H1 (cell line): ENCODE data around the gene NLRP10. TPM values are rescaled to one million over a fixed set of nuclear protein-coding genes. Genes with fewer than 3 reads are reported as not detected.

Source experiments
- CTCF ChIA-PET: fragments of 300-600 bp; sonication (Branson Sonifier 250); formaldehyde crosslinking; loops from one replicate; lab custom pipeline; 2021; ENCODE audit not compliant: partially characterized antibody; lab: Charles Lee
- POLR2A ChIA-PET: fragments of 300-600 bp; sonication (Branson Sonifier 250); formaldehyde crosslinking; loops from one replicate; lab custom pipeline; 2021; ENCODE audit warnings: inconsistent platforms; ENCODE audit not compliant: partially characterized antibody; lab: Charles Lee
- DNase-seq, 2 experiments: peaks; one replicate each; pipeline versions ENCODE4 v3.0.0 to v3.0.0-alpha.2; 2010 to 2022; ENCODE audit warnings: low spot score in 2 of 2, low read depth in 1 of 2, mixed read lengths in 1 of 2
- FAIRE-seq: peaks from 2 replicates; lab custom pipeline; 2011; peaks lifted over from hg19 to GRCh38; lab: Jason Lieb, UNC
- H2AFZ ChIP-seq: 2 replicates; pipeline ENCODE4 v1.8.1; 2012; ENCODE audit warnings: low read length, inconsistent platforms
- H2AK5ac ChIP-seq: 2 replicates; pipeline ENCODE4 v1.6.1; 2013; ENCODE audit warnings: low read depth, low read length
- H2BK120ac ChIP-seq: replicated peaks from 2 replicates; pipeline ENCODE3; 2013; ENCODE audit warnings: low read depth, low read length, inconsistent platforms
- H2BK12ac ChIP-seq: 2 replicates; pipeline ENCODE4 v1.6.1; 2013; ENCODE audit warnings: low read depth, low read length
- H2BK15ac ChIP-seq: 2 replicates; pipeline ENCODE4 v1.6.1; 2013; ENCODE audit warnings: low read length
- H2BK20ac ChIP-seq: 2 replicates; pipeline ENCODE4 v1.6.1; 2013; ENCODE audit warnings: low read length
- H2BK5ac ChIP-seq: 2 replicates; pipeline ENCODE4 v1.6.1; 2013; ENCODE audit warnings: low read depth, low read length
- H3K14ac ChIP-seq: 2 replicates; pipeline ENCODE4 v1.6.1; 2013; ENCODE audit warnings: inconsistent platforms; ENCODE audit not compliant: insufficient read length
- H3K18ac ChIP-seq: 2 replicates; pipeline ENCODE4 v1.6.1; 2013; ENCODE audit warnings: low read length; ENCODE audit errors: extremely low read depth
- H3K23ac ChIP-seq: 2 replicates; pipeline ENCODE4 v1.6.1; 2013; ENCODE audit warnings: inconsistent platforms; ENCODE audit not compliant: insufficient read length
- H3K23me2 ChIP-seq: 2 replicates; pipeline ENCODE4 v1.6.1; 2013; ENCODE audit warnings: low read depth, low read length
- H3K27ac ChIP-seq: 2 replicates; pipeline ENCODE4 v1.6.1; 2011; ENCODE audit warnings: low read depth, low read length, inconsistent platforms
- H3K27me3 ChIP-seq, 4 experiments: replicated peaks in 1 of 4; 1 replicate in 1 of 4; 2 replicates in 3 of 4; pipeline versions ENCODE4 v1.6.1 to v1.8.1; 2011 to 2013; ENCODE audit warnings: low read length in 3 of 4, mild to moderate bottlenecking in 3 of 4, inconsistent platforms in 2 of 4, mixed read lengths in 2 of 4, moderate library complexity in 1 of 4; ENCODE audit not compliant: control insufficient read depth in 3 of 4, insufficient read depth in 3 of 4; ENCODE audit errors: extremely low read depth in 1 of 4
- H3K36me3 ChIP-seq, 4 experiments: 2 replicates each; pipeline versions ENCODE4 v1.6.1 to v1.8.1; 2011 to 2013; ENCODE audit warnings: mild to moderate bottlenecking in 4 of 4, low read length in 3 of 4, moderate library complexity in 2 of 4, control low read depth in 1 of 4, inconsistent platforms in 1 of 4; ENCODE audit not compliant: insufficient read depth in 4 of 4, control insufficient read depth in 2 of 4
- H3K4ac ChIP-seq: replicated peaks from 2 replicates; pipeline ENCODE3; 2013; ENCODE audit warnings: low read length, low read depth, mixed read lengths, inconsistent platforms; ENCODE audit not compliant: insufficient read length
- H3K4me1 ChIP-seq, 4 experiments: replicated peaks in 1 of 4; 1 replicate in 1 of 4; 2 replicates in 3 of 4; pipeline versions ENCODE4 v1.6.1 to v1.8.1; 2011 to 2013; ENCODE audit warnings: low read length in 3 of 4, inconsistent platforms in 2 of 4, mixed read lengths in 1 of 4; ENCODE audit not compliant: insufficient read depth in 4 of 4, control insufficient read depth in 3 of 4
- H3K4me2 ChIP-seq, 2 experiments: 2 replicates each; pipeline versions ENCODE4 v1.6.1 to v1.8.1; 2011 to 2013; ENCODE audit warnings: low read depth in 2 of 2, low read length in 2 of 2, control low read depth in 1 of 2, inconsistent platforms in 1 of 2, mild to moderate bottlenecking in 1 of 2; ENCODE audit not compliant: insufficient read depth in 1 of 2
- H3K4me3 ChIP-seq, 4 experiments: fragments of 200-600, 300-600 bp in 1 of 4; sonication (generic), shearing (Covaris generic), sonication (Bioruptor Twin) in 1 of 4; 2 replicates each; pipeline versions ENCODE4 v1.5.1 to v1.8.1; 2011 to 2016; ENCODE audit warnings: low read length in 4 of 4, low read depth in 3 of 4, control low read depth in 2 of 4, inconsistent platforms in 2 of 4, mild to moderate bottlenecking in 2 of 4, mixed read lengths in 1 of 4, moderate library complexity in 1 of 4; ENCODE audit not compliant: insufficient read depth in 2 of 4; ENCODE audit errors: extremely low read depth in 1 of 4
- H3K56ac ChIP-seq: replicated peaks from 2 replicates; pipeline ENCODE3; 2013; ENCODE audit warnings: low read depth, mild to moderate bottlenecking, mixed read lengths, low read length, inconsistent platforms; ENCODE audit not compliant: insufficient read length
- H3K79me1 ChIP-seq: 2 replicates; pipeline ENCODE4 v1.6.1; 2013; ENCODE audit warnings: low read depth, low read length, control low read depth
- H3K79me2 ChIP-seq, 2 experiments: 2 replicates each; pipeline versions ENCODE4 v1.6.1 to v1.8.1; 2012 to 2013; ENCODE audit warnings: low read length in 2 of 2, mild to moderate bottlenecking in 2 of 2, inconsistent platforms in 1 of 2; ENCODE audit not compliant: insufficient read depth in 2 of 2, control insufficient read depth in 1 of 2
- H3K9ac ChIP-seq, 4 experiments: replicated peaks in 1 of 4; 1 replicate in 1 of 4; 2 replicates in 3 of 4; pipeline versions ENCODE4 v1.6.1 to v1.8.1; 2011 to 2013; ENCODE audit warnings: low read depth in 3 of 4, low read length in 3 of 4, control low read depth in 2 of 4, mild to moderate bottlenecking in 2 of 4, moderate library complexity in 2 of 4, inconsistent platforms in 1 of 4; ENCODE audit errors: extremely low read depth in 1 of 4
- H3K9me3 ChIP-seq, 2 experiments: 2 replicates each; pipeline versions ENCODE4 v1.6.1 to v1.8.1; 2012 to 2013; ENCODE audit warnings: mild to moderate bottlenecking in 2 of 2, moderate library complexity in 2 of 2, control low read depth in 1 of 2, inconsistent platforms in 1 of 2, low read depth in 1 of 2, low read length in 1 of 2, mixed read lengths in 1 of 2; ENCODE audit not compliant: insufficient read depth in 2 of 2
- H4K20me1 ChIP-seq, 2 experiments: replicated peaks in 1 of 2; 2 replicates each; pipeline versions ENCODE3 to v1.8.1; 2011 to 2013; ENCODE audit warnings: inconsistent platforms in 2 of 2, low read length in 2 of 2, mild to moderate bottlenecking in 1 of 2; ENCODE audit not compliant: insufficient read depth in 2 of 2, control insufficient read depth in 1 of 2
- H4K5ac ChIP-seq: 2 replicates; pipeline ENCODE4 v1.6.1; 2013; ENCODE audit warnings: low read length, low read depth, mixed read lengths, inconsistent platforms; ENCODE audit not compliant: insufficient read length
- H4K8ac ChIP-seq: 2 replicates; pipeline ENCODE4 v1.8.0; 2013; ENCODE audit warnings: mild to moderate bottlenecking, moderate library complexity, low read length, inconsistent platforms; ENCODE audit not compliant: insufficient read depth; ENCODE audit errors: extremely low read depth
- H4K91ac ChIP-seq: replicated peaks from 2 replicates; pipeline ENCODE3; 2013; ENCODE audit warnings: low read length, mixed read lengths, inconsistent platforms; ENCODE audit not compliant: insufficient read length
- EP300 ChIP-seq, 2 experiments: IDR thresholded peaks; 1 replicate in 1 of 2; 2 replicates in 1 of 2; pipeline ENCODE4 v1.6.1; 2011 to 2012; ENCODE audit warnings: low read depth in 2 of 2, low read length in 2 of 2, mild to moderate bottlenecking in 2 of 2, borderline replicate concordance in 1 of 2, inconsistent platforms in 1 of 2, moderate library complexity in 1 of 2
- JUND ChIP-seq: IDR thresholded peaks from 2 replicates; pipeline ENCODE4 v1.6.1; 2011; ENCODE audit warnings: mild to moderate bottlenecking, improper control_type of control experiment, low read length
- RBBP5 ChIP-seq: IDR thresholded peaks from 2 replicates; pipeline ENCODE4 v1.7.1; 2012; ENCODE audit warnings: low read depth, mild to moderate bottlenecking, inconsistent platforms, low read length, moderate library complexity, borderline replicate concordance
- SIN3A ChIP-seq, 2 experiments: IDR thresholded peaks in 1 of 2; conservative IDR thresholded peaks in 1 of 2; 2 replicates each; pipeline ENCODE4 v1.6.1; 2011 to 2012; ENCODE audit warnings: low read length in 2 of 2, improper control_type of control experiment in 1 of 2, low read depth in 1 of 2, mild to moderate bottlenecking in 1 of 2
- SP2 ChIP-seq: IDR thresholded peaks from 2 replicates; pipeline ENCODE4 v1.6.1; 2012; ENCODE audit warnings: mild to moderate bottlenecking, low read length, inconsistent platforms
- WGBS, 2 experiments: shearing (Covaris generic) in 1 of 2; methylation state at CpG; one replicate each; pipeline versions ENCODE4 v1.1.6 to v1.1.7; 2013 to 2015; ENCODE audit warnings: low lambda C conversion rate in 2 of 2, mixed read lengths in 2 of 2, inconsistent platforms in 1 of 2, low coverage in 1 of 2, missing lambda C conversion rate in 1 of 2; ENCODE audit not compliant: insufficient replicate concordance in 2 of 2, insufficient coverage in 1 of 2, insufficient read length in 1 of 2; ENCODE audit errors: extremely low coverage in 1 of 2, missing lambda C conversion rate in 1 of 2; 5-methylcytosine and 5-hydroxymethylcytosine counted together
- long read RNA-seq, 2 experiments: library from RNA in 1 of 2; library from capped mRNA in 1 of 2; stranded (forward); transcript quantifications; one replicate each; pipeline ENCODE4 v2.0.0, GENCODE V29; 2021; ENCODE audit warnings: inconsistent platforms in 1 of 2
- polyA minus RNA-seq, 3 experiments: library from RNA; depleted of rRNA, polyadenylated mRNA; stranded (reverse); fragments of >200 nt; gene quantifications; 1 replicate in 2 of 3; 2 replicates in 1 of 3; pipeline ENCODE4 v1.2.3, GENCODE V29; 2011
- polyA plus RNA-seq, 7 experiments: library from polyadenylated mRNA; depleted of rRNA in 3 of 7; stranded (reverse) in 5 of 7; unstranded in 2 of 7; fragments of >200 nt in 5 of 7; fragments of 200-250 nt in 2 of 7; gene quantifications; 1 replicate in 5 of 7; 2 replicates in 1 of 7; 4 replicates in 1 of 7; pipeline versions ENCODE4 v1.2.1 to v1.2.3, GENCODE V29; 2011 to 2013; ENCODE audit warnings: missing spikeins in 2 of 7, mixed read lengths in 2 of 7
- total RNA-seq: library from RNA; stranded (reverse); fragmentation: NEBNext Ultra II Directional; extraction: Animal tissue kit (Norgen Biotek cat#: 25700); gene quantifications from 2 replicates; pipeline ENCODE4 v1.2.1, GENCODE V29; 2021

NLRP10 gene, protein sequence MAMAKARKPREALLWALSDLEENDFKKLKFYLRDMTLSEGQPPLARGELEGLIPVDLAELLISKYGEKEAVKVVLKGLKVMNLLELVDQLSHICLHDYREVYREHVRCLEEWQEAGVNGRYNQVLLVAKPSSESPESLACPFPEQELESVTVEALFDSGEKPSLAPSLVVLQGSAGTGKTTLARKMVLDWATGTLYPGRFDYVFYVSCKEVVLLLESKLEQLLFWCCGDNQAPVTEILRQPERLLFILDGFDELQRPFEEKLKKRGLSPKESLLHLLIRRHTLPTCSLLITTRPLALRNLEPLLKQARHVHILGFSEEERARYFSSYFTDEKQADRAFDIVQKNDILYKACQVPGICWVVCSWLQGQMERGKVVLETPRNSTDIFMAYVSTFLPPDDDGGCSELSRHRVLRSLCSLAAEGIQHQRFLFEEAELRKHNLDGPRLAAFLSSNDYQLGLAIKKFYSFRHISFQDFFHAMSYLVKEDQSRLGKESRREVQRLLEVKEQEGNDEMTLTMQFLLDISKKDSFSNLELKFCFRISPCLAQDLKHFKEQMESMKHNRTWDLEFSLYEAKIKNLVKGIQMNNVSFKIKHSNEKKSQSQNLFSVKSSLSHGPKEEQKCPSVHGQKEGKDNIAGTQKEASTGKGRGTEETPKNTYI
- total RNA-seq = 0.31 and 0.71 TPM in 2 replicates
- 0.16 TPM in 1 of 2 replicates, not detected in the other for polyA plus RNA-seq (2011; rRNA removed)
- 0.13 TPM for polyA plus RNA-seq (2011; cell fraction: cytosol; rRNA removed)
- 0.23 TPM for polyA plus RNA-seq (2011; cell fraction: nucleus; rRNA removed)
- polyA plus RNA-seq (2012, experiment 1 of 2) = 0.12 to 0.41 TPM (median 0.20 TPM) in 4 replicates
- polyA plus RNA-seq (2012, experiment 2 of 2) = not detected
- 0.28 TPM for polyA plus RNA-seq (2013, experiment 1 of 2)
- 0.35 TPM for polyA plus RNA-seq (2013, experiment 2 of 2)
- 0.27 and 0.44 TPM in 2 replicates for polyA minus RNA-seq (2011; rRNA and poly(A)+ RNA removed)
- polyA minus RNA-seq (2011; cell fraction: cytosol; rRNA and poly(A)+ RNA removed) = not detected
- 0.40 TPM for polyA minus RNA-seq (2011; cell fraction: nucleus; rRNA and poly(A)+ RNA removed)
- long read RNA-seq, experiment 1 = 0 reads
- long read RNA-seq, experiment 2 = 0 reads

DNA sequence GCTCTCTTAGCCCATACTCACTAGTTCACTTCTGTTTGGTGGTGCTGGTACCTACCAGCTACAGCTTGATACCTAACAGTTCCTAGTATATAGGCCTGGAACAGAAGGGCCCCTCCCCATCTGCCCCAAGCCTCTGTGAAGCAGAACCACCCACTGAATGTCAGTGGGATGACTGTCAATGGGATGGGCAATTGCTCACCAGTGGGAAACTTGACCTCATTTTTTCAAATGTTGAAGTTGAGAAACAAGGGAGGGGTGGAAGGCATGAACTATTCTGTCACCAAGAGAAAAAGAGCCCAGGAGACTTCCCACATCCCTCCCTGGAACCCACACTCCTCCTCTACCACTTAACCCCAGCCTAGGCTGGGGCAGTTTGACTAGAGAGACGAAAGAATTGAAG lies at the start of gene NLRP10:
Gene NLRP10, minus strand, starts transcription at position 62 of the 400 bp plus-strand sequence. CDS start 1,952 bp downstream, outside the sequence.
- Histone ChIP-seq H3K79me1 (no peaks in the 10 kb centered on the region), H3K27me3 (no peaks in the 10 kb centered on the region), H2AK5ac (no peak within 1 kb of the TSS), H2BK12ac (no peak within 1 kb of the TSS), H4K8ac (no peak within 1 kb of the TSS), H3K36me3 (no peaks in the 10 kb centered on the region), H2BK15ac (no peak within 1 kb of the TSS), H3K79me2 (no peaks in the 10 kb centered on the region), H3K9me3 (no peaks in the 10 kb centered on the region), H3K9ac (no peak within 1 kb of the TSS), H3K27ac (no peak within 1 kb of the TSS), H3K4ac (no peak within 1 kb of the TSS), H2AFZ (no peak within 1 kb of the TSS), H3K4me2 (no peak within 1 kb of the TSS), H3K18ac (no peak within 1 kb of the TSS; the same call in 1 of the 2 replicates), H3K4me1 (peaks cover 0 to 6% (median 2%) of the 10 kb centered on the region in 4 experiments; a peak in 2 of 7 replicates), H2BK120ac (no peak within 1 kb of the TSS), H4K20me1 (no peaks in the 10 kb centered on the region), H3K23ac (no peak within 1 kb of the TSS), H3K14ac (no peak within 1 kb of the TSS), H2BK20ac (no peak within 1 kb of the TSS), H3K4me3 (no peak within 1 kb of the TSS), H4K91ac (no peak within 1 kb of the TSS), H4K5ac (no peak within 1 kb of the TSS), H3K23me2 (no peaks in the 10 kb centered on the region), H2BK5ac (no peak within 1 kb of the TSS), H3K56ac (no peak within 1 kb of the TSS)
- ChIA-PET POLR2A (interaction anchor here (0.6 to 1.2 kb wide), 2 partner anchors 10 to 1484 kb away, joined by 3 read pairs; partner anchors contain the start of genes ARFIP2 and TIMM10B), CTCF (interaction anchor here (1.3 to 2.5 kb wide), 3 partner anchors 11 to 72 kb away, joined by 3 to 10 read pairs (median 3); partner anchors contain the start of gene EIF3F)
- no peak for FAIRE-seq
- 91% methylated on average over 1 of the region's 1 CpG; no CpG with 5 or more reads in 1 of the 2 experiments for WGBS, 2 experiments
- no peak for DNase-seq
- TF ChIP-seq RBBP5 (no peak), EP300 (IDR thresholded peaks at IDR 0.05; ENCODE audit: borderline replicate concordance in 1 of 2, low read depth in 2 of 2, low read length in 2 of 2) (no peak), JUND (no peak), SP2 (no peak), SIN3A (conservative IDR thresholded peaks at IDR 0.05 in 1 of 2, IDR thresholded peaks at IDR 0.05 in 1 of 2; ENCODE audit: low read depth in 1 of 2, low read length in 2 of 2) (no peak)
